Umbilical cord (tissue), 2 donors: Measurements from ENCODE around the gene LTBP4. TPM values are rescaled to one million over a fixed set of nuclear protein-coding genes. Genes with fewer than 3 reads are reported as not detected.

Experiments
- DNase-seq: peaks from one replicate; pipeline ENCODE4 v3.0.0-alpha.2; 2015; ENCODE audit warnings: low spot score
- total RNA-seq: library from RNA; depleted of rRNA; stranded (reverse); fragments of >200 nt; gene quantifications from one replicate; pipeline ENCODE4 v1.2.3, GENCODE V29; 2014; ENCODE audit warnings: low replicate concordance; ENCODE audit not compliant: insufficient read depth

LTBP4 gene
- total RNA-seq, 1 donor from 2014 or later, result 92.7 TPM

GRCh38 chr19:40662925-40663694 is 61.9 kb downstream of the LTBP4 start:
- DNase-seq, result peak; percentile 87

- DNase-seq, result no peak
Observed at GRCh38 chr19:40663695-40664692, 62.8 kb downstream of the LTBP4 start.

- DNase-seq, result no peak
Observed at GRCh38 chr19:40666803-40667438, 65.8 kb downstream of the LTBP4 start.

DNA sequence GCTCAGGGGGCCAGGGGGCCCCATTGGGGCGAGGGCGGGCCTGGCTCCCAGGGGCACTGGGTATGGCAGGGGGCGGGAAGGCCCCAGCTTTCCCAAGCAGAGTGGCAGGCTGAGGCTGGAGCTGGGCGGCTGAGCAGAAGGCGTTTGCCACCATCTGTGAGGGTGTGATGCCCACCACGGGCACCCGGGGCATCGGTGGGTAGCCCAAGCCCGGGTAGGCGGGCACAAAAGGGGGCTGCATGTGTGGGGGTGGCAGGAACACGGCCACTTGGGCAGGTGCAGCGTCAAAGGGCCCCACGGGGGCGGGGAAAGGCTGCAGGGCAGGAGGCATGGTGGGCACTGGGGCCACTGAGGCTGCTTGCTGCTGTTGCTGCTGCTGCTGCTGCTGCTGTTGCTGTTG is 66.4 kb downstream of the LTBP4 start:
- DNase-seq, result no peak

GRCh38 chr19:40668991-40669614 is 67.9 kb downstream of the LTBP4 start:
- DNase-seq, result no peak

GRCh38 chr19:40671404-40671803 is 70.2 kb downstream of the LTBP4 start:
- DNase-seq, result no peak

DNA sequence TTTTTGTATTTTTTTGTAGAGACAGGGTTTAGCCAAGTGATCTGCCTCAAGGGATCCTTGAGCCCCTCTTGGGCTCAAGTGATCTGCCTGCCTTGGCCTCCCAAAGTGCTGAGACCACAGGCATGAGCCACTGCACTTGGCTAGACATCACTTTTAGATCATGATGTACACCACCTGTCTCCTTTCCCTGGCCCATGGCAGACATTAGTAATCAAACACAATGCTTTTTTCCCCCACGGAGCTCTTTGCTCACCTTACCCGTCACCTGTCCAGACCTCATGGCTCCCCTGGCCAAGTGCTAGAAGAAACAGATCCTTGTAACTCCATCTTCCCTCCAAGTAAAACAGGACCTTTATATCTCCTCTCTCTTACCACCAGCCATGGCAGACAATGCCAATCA is 70.9 kb downstream of the LTBP4 start:
- no peak for DNase-seq

DNA sequence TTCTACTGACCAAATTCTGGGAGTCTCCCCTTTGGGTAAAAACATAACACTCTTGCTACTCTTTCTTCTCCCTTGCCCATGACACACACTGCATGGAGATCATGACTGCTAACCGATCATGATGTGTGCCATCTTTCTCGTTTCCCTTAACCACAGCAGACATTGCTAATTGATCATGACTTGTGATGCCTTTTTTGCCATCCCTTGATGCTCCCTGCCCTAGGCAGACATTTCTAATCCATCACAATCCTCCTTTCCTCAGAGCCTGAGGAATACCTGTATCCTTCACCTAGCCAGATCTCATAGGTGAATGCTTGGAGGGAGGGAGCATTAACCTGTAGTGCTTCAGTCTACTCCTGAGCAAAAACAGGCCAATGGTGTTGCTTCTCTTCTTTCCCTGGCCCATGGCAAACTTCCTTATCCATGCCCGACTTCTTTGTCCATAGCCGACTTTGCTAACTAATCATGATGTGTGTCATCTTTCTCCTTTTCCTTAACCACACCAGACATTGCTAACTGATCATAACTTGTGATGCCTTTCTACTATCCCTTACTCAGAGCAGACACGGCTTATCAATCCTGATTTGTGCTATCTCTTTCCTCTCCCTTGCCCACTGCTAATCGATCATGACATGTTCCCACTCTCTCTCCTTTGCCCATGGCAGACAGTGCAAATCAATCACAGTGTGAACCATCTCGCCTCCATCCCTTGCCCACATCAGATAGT is 71.6 kb downstream of the LTBP4 start:
- DNase-seq, result no peak

DNA sequence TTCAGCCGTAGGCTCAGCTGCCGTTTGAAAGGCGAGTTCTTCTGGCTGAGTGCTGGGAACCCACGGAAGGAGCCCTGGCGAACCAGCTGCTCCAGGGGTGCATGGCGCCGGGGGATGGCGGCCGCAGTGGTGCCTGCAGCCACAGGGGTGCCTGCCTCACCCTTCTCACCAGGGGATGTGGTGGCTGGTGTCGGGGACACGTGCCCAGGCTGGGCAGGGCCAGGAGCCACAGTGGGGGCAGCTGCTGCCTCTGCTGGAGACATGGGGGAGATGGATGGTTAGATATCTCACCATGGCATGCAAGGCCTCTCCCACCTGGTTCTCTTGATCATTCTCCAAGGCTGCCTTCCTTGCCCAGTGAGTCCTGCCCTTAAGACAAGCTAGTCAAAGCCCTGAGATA is 72.2 kb downstream of the LTBP4 start:
- DNase-seq, result no peak

DNA sequence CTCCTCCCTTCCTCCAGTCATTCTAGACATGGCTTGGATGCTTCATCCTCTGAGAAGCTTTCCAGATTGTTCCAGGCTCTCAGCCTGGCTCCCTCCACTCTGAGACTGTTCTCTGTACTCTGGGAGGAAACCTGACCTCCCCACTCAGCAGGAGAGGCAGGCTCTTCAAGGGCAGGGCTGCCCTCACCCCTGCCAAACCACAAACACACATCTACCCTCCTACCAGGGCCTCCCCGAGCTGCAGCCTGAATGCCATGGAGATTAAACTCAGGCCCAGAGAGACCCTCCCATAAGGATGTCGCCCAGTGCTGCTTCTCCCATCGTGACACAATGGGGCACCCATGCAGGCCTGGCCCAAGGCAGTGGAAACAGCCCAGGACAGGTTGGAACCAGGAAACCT is 73.1 kb downstream of the LTBP4 start:
- DNase-seq, result no peak

GRCh38 chr19:40677156-40677555 is 76.0 kb downstream of the LTBP4 start:
- no peak for DNase-seq

Other genes starting within 250 kb of the LTBP4 start
- 0.72 TPM for gene HIPK4, start 211.2 kb upstream of the LTBP4 start, total RNA-seq
- gene PRX, start 188.0 kb upstream of the LTBP4 start, total RNA-seq, result 2.6 TPM
- 17.1 TPM for gene SERTAD1, start 175.4 kb upstream of the LTBP4 start, total RNA-seq
- 37.1 TPM for gene SERTAD3, start 157.0 kb upstream of the LTBP4 start, total RNA-seq
- 92.9 TPM for gene BLVRB, start 135.6 kb upstream of the LTBP4 start, total RNA-seq
- gene SPTBN4, start 134.4 kb upstream of the LTBP4 start, total RNA-seq, result 5.8 TPM
- 6.3 TPM for gene SHKBP1, start 24.5 kb upstream of the LTBP4 start, total RNA-seq
- gene NUMBL, start 89.3 kb downstream of the LTBP4 start, total RNA-seq, result 27.2 TPM
- gene COQ8B, start 115.5 kb downstream of the LTBP4 start, total RNA-seq, result 15.9 TPM
- 7.5 TPM for gene ITPKC, start 115.7 kb downstream of the LTBP4 start, total RNA-seq
- gene ACTMAP, start 149.1 kb downstream of the LTBP4 start, total RNA-seq, result 1.7 TPM
- gene SNRPA, start 149.8 kb downstream of the LTBP4 start, total RNA-seq, result 11.1 TPM
- gene MIA, start 174.2 kb downstream of the LTBP4 start, total RNA-seq, result 14.9 TPM
- 3.1 TPM for gene RAB4B, start 176.9 kb downstream of the LTBP4 start, total RNA-seq
- gene EGLN2, start 197.8 kb downstream of the LTBP4 start, total RNA-seq, result 58.0 TPM
- not detected for gene CYP2A6, start 249.1 kb downstream of the LTBP4 start, total RNA-seq